Liver (tissue), 3 donors: ENCODE data around the gene DYNLT2.

ENCODE experiments used
- ATF3 ChIP-seq: IDR thresholded peaks from 2 replicates; pipeline ENCODE4 v1.6.1; 2016; ENCODE audit warnings: antibody characterized with exemption
- CTCF ChIP-seq: fragments of 150-350 bp; IDR thresholded peaks from 2 replicates; pipeline ENCODE4 v1.5.1; 2017; ENCODE audit warnings: improper control_type of control experiment, low read depth, low read length; ENCODE audit not compliant: missing input control
- HNF4A ChIP-seq, 2 donors: conservative IDR thresholded peaks; 2 replicates each; pipeline ENCODE4 v1.6.1; 2016; ENCODE audit warnings: antibody characterized with exemption in 2 of 2, mild to moderate bottlenecking in 2 of 2
- HNF4G ChIP-seq: IDR thresholded peaks from 2 replicates; pipeline ENCODE4 v1.6.1; 2016; ENCODE audit warnings: antibody characterized with exemption
- MAX ChIP-seq: IDR thresholded peaks from 2 replicates; pipeline ENCODE4 v1.6.1; 2016; ENCODE audit warnings: antibody characterized with exemption
- RAD21 ChIP-seq, 2 donors: IDR thresholded peaks; 2 replicates each; pipeline ENCODE4 v1.6.1; 2016; ENCODE audit warnings: antibody characterized with exemption in 2 of 2, mild to moderate bottlenecking in 2 of 2
- REST ChIP-seq: IDR thresholded peaks from 2 replicates; pipeline ENCODE4 v1.6.1; 2016; ENCODE audit warnings: antibody characterized with exemption, mild to moderate bottlenecking
- SP1 ChIP-seq: IDR thresholded peaks from 2 replicates; pipeline ENCODE4 v1.6.1; 2018; ENCODE audit warnings: antibody characterized with exemption, mild to moderate bottlenecking
- TAF1 ChIP-seq: conservative IDR thresholded peaks from 2 replicates; pipeline ENCODE4 v1.6.1; 2016; ENCODE audit warnings: antibody characterized with exemption, mild to moderate bottlenecking
- YY1 ChIP-seq: IDR thresholded peaks from 2 replicates; pipeline ENCODE4 v1.6.1; 2016; ENCODE audit warnings: antibody characterized with exemption, mild to moderate bottlenecking
- ZBTB33 ChIP-seq: IDR thresholded peaks from 2 replicates; pipeline ENCODE4 v1.6.1; 2016; ENCODE audit warnings: antibody characterized with exemption
- donor health status: healthy.
- donor health status: healthy.

- no peak for TF ChIP-seq ZBTB33
- no peak for TF ChIP-seq HNF4G
- no peak for TF ChIP-seq RAD21 (IDR thresholded peaks at IDR 0.05)
- TF ChIP-seq CTCF = no peak
- TF ChIP-seq MAX = no peak
- no peak for TF ChIP-seq HNF4A (conservative IDR thresholded peaks at IDR 0.05)
- no peak for TF ChIP-seq TAF1
- no peak for TF ChIP-seq ATF3
- no peak for TF ChIP-seq REST
- TF ChIP-seq SP1 = no peak
- TF ChIP-seq YY1 = no peak
These were observed 43.6 kb downstream of the DYNLT2 start for GRCh38 chr6:169707772-169708171.
